ENCODE results near the gene NDUFV1.
"Not testable (repeated sequence)": the region's sequence is repeated elsewhere in the genome, so short reads cannot be mapped to it uniquely, and the experiment has no call there.

Gene NDUFV1

GRCh38 chr11:67606492-67607295 lies at the start of gene NDUFV1:
NDUFV1 (plus strand) TSS chr11:67606936; CDS start chr11:67607005, 69 bp downstream.
- in situ Hi-C loops (cut with HindIII; ENCODE audit: low sequenced_read_pairs) = no loop called here
- peak within 1 kb of the TSS; percentile 97 for H3K4me3 ChIP-seq (ENCODE audit: low read depth, low read length)
- TF ChIP-seq CTCF (IDR thresholded peaks at IDR 0.05; ENCODE audit: low read depth, low read length) = peak; percentile 48
- DNase-seq (ENCODE audit: low read depth, low spot score) = peak; percentile 91

- no peak for DNase-seq (ENCODE audit: low read depth, low spot score)
These were observed 48.5 kb upstream of the NDUFV1 start for GRCh38 chr11:67558084-67558772.

GRCh38 chr11:67561971-67562619 lies 44.6 kb upstream of the NDUFV1 start:
- in situ Hi-C loops (cut with HindIII; ENCODE audit: low sequenced_read_pairs) = no loop called here
- no peak for DNase-seq (ENCODE audit: low read depth, low spot score)

More at GRCh38 chr11:67558084-67558772, 48.5 kb upstream of the NDUFV1 start:
- no peak overlapping the region for H3K4me3 ChIP-seq (ENCODE audit: low read depth, low read length)
- in situ Hi-C loops (cut with HindIII; ENCODE audit: low sequenced_read_pairs) = no loop called here
- TF ChIP-seq CTCF (IDR thresholded peaks at IDR 0.05; ENCODE audit: low read depth, low read length) = no peak

GRCh38 chr11:67562963-67563704 lies 43.6 kb upstream of the NDUFV1 start:
- in situ Hi-C loops (cut with HindIII; ENCODE audit: low sequenced_read_pairs) = no loop called here
- no peak for TF ChIP-seq CTCF (IDR thresholded peaks at IDR 0.05; ENCODE audit: low read depth, low read length)
- H3K4me3 ChIP-seq (ENCODE audit: low read depth, low read length) = no peak overlapping the region
- no peak for DNase-seq (ENCODE audit: low read depth, low spot score)

More at GRCh38 chr11:67561971-67562619, 44.6 kb upstream of the NDUFV1 start:
- TF ChIP-seq CTCF (IDR thresholded peaks at IDR 0.05; ENCODE audit: low read depth, low read length) = no peak
- H3K4me3 ChIP-seq (ENCODE audit: low read depth, low read length) = no peak overlapping the region

GRCh38 chr11:67563705-67564114 lies 43.0 kb upstream of the NDUFV1 start:
- H3K4me3 ChIP-seq (ENCODE audit: low read depth, low read length); in situ Hi-C loops (cut with HindIII; ENCODE audit: low sequenced_read_pairs): not testable (repeated sequence)
- peak; percentile 87 for DNase-seq (ENCODE audit: low read depth, low spot score)

- no peak overlapping the region for H3K4me3 ChIP-seq (ENCODE audit: low read depth, low read length)
- no peak for TF ChIP-seq CTCF (IDR thresholded peaks at IDR 0.05; ENCODE audit: low read depth, low read length)
- in situ Hi-C loops (cut with HindIII; ENCODE audit: low sequenced_read_pairs) = no loop called here
- DNase-seq (ENCODE audit: low read depth, low spot score) = peak; percentile 24
These were observed 42.5 kb upstream of the NDUFV1 start for GRCh38 chr11:67564230-67564629.

Data from astrocyte of the spinal cord (primary cell).